GM23248 (cell line): ENCODE results near the gene AAK1.

ENCODE experiments used
- EZH2 ChIP-seq: fragments of 200-600 bp; sonication (generic); IDR thresholded peaks from 2 replicates; pipeline ENCODE4 v1.6.1; 2018; ENCODE audit warnings: antibody characterized with exemption, mild to moderate bottlenecking; ENCODE audit not compliant: insufficient read depth, poor library complexity, severe bottlenecking
- EZH2phosphoT487 ChIP-seq: fragments of 200-600 bp; sonication (generic); IDR thresholded peaks from 2 replicates; pipeline ENCODE4 v1.6.1; 2018; ENCODE audit warnings: antibody characterized with exemption, moderate library complexity, mild to moderate bottlenecking, low read depth; ENCODE audit not compliant: insufficient read depth

GRCh38 chr2:69628325-69629021 lies 15.1 kb downstream of the AAK1 start:
- TF ChIP-seq EZH2phosphoT487: no peak
- TF ChIP-seq EZH2: no peak
